Smooth muscle cell of the brain vasculature (primary cell): ENCODE data around the gene ARG1.
A peak's percentile ranks its signal among the peaks of the same experiment; 100 is the strongest.

ENCODE experiments used
- DNase-seq: peaks from one replicate; pipeline ENCODE4 v3.0.0-alpha.2; 2012; ENCODE audit warnings: low read depth, low spot score

Gene ARG1

GRCh38 chr6:131581523-131581922 lies 8.5 kb downstream of the ARG1 start:
- DNase-seq = no peak

GRCh38 chr6:131586543-131586942 lies 13.5 kb downstream of the ARG1 start:
- no peak for DNase-seq

- no peak for DNase-seq
These were observed 14.9 kb downstream of the ARG1 start for GRCh38 chr6:131587909-131588308.

GRCh38 chr6:131588643-131589042 lies 15.6 kb downstream of the ARG1 start:
- no peak for DNase-seq

GRCh38 chr6:131592935-131593334 lies 19.9 kb downstream of the ARG1 start:
- DNase-seq = no peak

- DNase-seq = no peak
These were observed 21.0 kb downstream of the ARG1 start for GRCh38 chr6:131594074-131594473.

- no peak for DNase-seq
These were observed 24.4 kb downstream of the ARG1 start for GRCh38 chr6:131597446-131597845.

GRCh38 chr6:131600716-131601115 lies 27.7 kb downstream of the ARG1 start:
- DNase-seq = no peak

GRCh38 chr6:131602781-131603312 lies 29.8 kb downstream of the ARG1 start:
- DNase-seq = peak; percentile 43

- no peak for DNase-seq
These were observed 40.4 kb downstream of the ARG1 start for GRCh38 chr6:131613296-131613925.

- DNase-seq = no peak
These were observed 42.2 kb downstream of the ARG1 start for GRCh38 chr6:131615275-131615674.

- DNase-seq = peak; percentile 91
These were observed 55.0 kb downstream of the ARG1 start, which contains the start of gene MED23 for GRCh38 chr6:131627724-131628682. Gene MED23 (minus strand): TSS chr6:131628242. CDS start chr6:131628049, 193 bp downstream.

- no peak for DNase-seq
These were observed 55.7 kb downstream of the ARG1 start for GRCh38 chr6:131628726-131629125.

GRCh38 chr6:131629651-131630050 lies 56.6 kb downstream of the ARG1 start:
- DNase-seq = no peak

GRCh38 chr6:131631625-131632289 lies 58.7 kb downstream of the ARG1 start:
- no peak for DNase-seq
